Ovary (tissue), 9 donors: ENCODE measurements around the gene MAML2. TPM values are rescaled to one million over a fixed set of nuclear protein-coding genes. Genes with fewer than 3 reads are reported as not detected.

Experiments used
- DNase-seq, 5 donors: peaks; one replicate each; pipeline ENCODE4 v3.0.0-alpha.2; 2019 to 2020
- H3K27ac ChIP-seq, 2 donors: fragments of 200-600 bp; one replicate each; pipeline versions ENCODE4 v1.5.1 to v1.8.0; 2019 to 2022
- H3K27me3 ChIP-seq: fragments of 200-600 bp; one replicate; pipeline ENCODE4 v1.8.0; 2022
- H3K36me3 ChIP-seq: fragments of 200-600 bp; sonication (generic); one replicate; pipeline ENCODE4 v1.5.1; 2019
- H3K4me1 ChIP-seq: one replicate; pipeline ENCODE4 v1.8.1; 2013; ENCODE audit warnings: mild to moderate bottlenecking, moderate library complexity; ENCODE audit not compliant: insufficient read depth
- H3K4me3 ChIP-seq: fragments of 200-600 bp; sonication (generic); one replicate; pipeline ENCODE4 v1.5.1; 2017
- H3K9me3 ChIP-seq, 2 donors: fragments of 200-600 bp in 1 of 2; sonication (generic) in 1 of 2; one replicate each; pipeline versions ENCODE4 v1.5.1 to v1.8.1; 2013 to 2019; ENCODE audit warnings: mild to moderate bottlenecking in 1 of 2, moderate library complexity in 1 of 2
- EP300 ChIP-seq: sonication (generic); formaldehyde crosslinking; IDR thresholded peaks from one replicate; pipeline ENCODE4 v1.6.1; 2017; ENCODE audit warnings: antibody characterized with exemption
- POLR2A ChIP-seq: fragments of 450-650 bp; IDR thresholded peaks from one replicate; pipeline ENCODE4 v1.6.1; 2017; ENCODE audit warnings: antibody characterized with exemption, mild to moderate bottlenecking, moderate library complexity
- WGBS, 3 donors: extraction: QIAGEN DNeasy Blood & Tissue Kit in 1 of 3; methylation state at CpG; one replicate each; pipeline versions ENCODE4 v1.1.5 to v1.1.7; 2013 to 2017; 5-methylcytosine and 5-hydroxymethylcytosine counted together
- intact Hi-C, 4 donors: fragments of 100-400 bp; cut with DNase I; formaldehyde crosslinking; loops; one replicate each; pipeline versions ENCODE4 v1.11.0 to v1.15.1; 2022 to 2023
- polyA plus RNA-seq, 2 donors: library from polyadenylated mRNA; stranded (reverse); fragments of 200-250 nt in 1 of 2; fragments of 350-450 nt in 1 of 2; fragmentation: Illumina TruSeq in 1 of 2; extraction: RNeasy Lipid Tissue Mini Kit (QIAGEN cat#74804) in 1 of 2; gene quantifications; one replicate each; pipeline ENCODE4 v1.2.3, GENCODE V29; 2013 to 2014
- total RNA-seq, 7 donors: library from RNA; depleted of rRNA in 2 of 7; stranded (reverse); fragments of >200 nt in 2 of 7; fragmentation: NEBNext Ultra II Directional in 3 of 7; extraction: Animal tissue kit (Norgen Biotek cat#: 25700) in 3 of 7; gene quantifications; one replicate each; pipeline versions ENCODE4 v1.1.0 to v1.2.4, GENCODE V29; 2016 to 2023
- TF ChIP-seq, protein P1 (sequence below), 3 donors: fragments of 450-650 bp in 2 of 3; fragments of 200-600 bp in 1 of 3; IDR thresholded peaks; one replicate each; pipeline versions ENCODE4 v1.5.1 to v1.8.0; 2016 to 2022; ENCODE audit warnings: antibody characterized with exemption in 3 of 3, mild to moderate bottlenecking in 1 of 3
- donor health status: DM: no; HTN: no; CAD: no; lungs with moderate emphysema.
- donor health status: DM: no; HTN: no; CAD: no.
- donor health status: Bipolar disorder and iron deficiency.
- donor health status: DM: yes; HTN: yes; CAD: no.
- donor health status: DM: no; HTN: no; CAD: no.
- donor health status: DM: yes; HTN: yes; CAD: no.

MAML2 gene
- total and polyA plus RNA-seq, 9 donors = 7.3 to 17.5 (median 14.6) TPM

DNA sequence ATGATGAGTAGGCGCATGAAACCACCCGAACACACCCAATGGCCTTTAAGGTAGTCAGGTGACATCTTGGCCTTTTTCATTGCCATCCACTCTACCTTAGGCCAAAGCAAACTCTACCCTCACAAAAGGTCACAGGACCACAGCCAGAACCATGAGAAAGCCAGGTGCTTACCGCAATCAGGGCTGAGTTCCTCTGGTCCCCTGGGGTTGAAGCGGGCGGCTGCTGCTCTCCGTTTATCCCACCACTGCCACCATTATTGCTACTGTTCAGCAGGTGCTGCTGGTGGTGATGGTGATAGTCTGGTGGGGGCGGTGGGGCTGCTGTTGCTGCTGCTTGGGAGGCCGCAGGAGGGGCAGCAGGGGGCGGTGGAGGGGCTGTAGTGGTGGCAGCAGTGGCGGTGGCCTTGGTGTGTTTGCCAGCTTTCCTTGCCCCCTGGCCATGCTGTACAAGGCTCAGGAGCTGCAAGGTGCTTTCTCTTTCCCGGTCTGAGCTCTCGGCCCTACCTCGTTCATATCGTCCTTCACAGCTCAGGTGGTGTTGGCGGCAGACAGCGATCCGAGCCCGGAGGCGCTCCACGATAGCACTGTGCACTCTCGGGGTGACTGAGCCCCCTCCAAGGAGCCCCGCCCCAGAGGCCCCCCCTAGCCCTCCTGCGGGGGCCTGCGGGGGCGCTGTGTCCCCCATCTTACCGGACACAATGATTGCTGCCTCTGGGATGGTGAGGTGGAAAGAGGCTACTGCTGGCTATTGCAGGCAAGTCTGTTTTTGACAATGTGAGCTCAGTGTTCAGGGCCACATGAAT is 1.6 kb downstream of the MAML2 start:
- H3K9me3 ChIP-seq = no peaks in the 10 kb centered on the region
- intact Hi-C loops = loop anchor here (5.0 to 10.0 kb wide), 6 partner anchors 94 to 507 kb away; no protein-coding TSS in a partner anchor
- H3K27ac ChIP-seq = peak overlapping the region; percentile 3 to 81
- H3K36me3 ChIP-seq = no peaks in the 10 kb centered on the region
- 17 to 24% (median 23%) methylated on average over 17 to 26 of the region's 26 CpGs for WGBS, 3 donors
- TF ChIP-seq, protein P1, sequence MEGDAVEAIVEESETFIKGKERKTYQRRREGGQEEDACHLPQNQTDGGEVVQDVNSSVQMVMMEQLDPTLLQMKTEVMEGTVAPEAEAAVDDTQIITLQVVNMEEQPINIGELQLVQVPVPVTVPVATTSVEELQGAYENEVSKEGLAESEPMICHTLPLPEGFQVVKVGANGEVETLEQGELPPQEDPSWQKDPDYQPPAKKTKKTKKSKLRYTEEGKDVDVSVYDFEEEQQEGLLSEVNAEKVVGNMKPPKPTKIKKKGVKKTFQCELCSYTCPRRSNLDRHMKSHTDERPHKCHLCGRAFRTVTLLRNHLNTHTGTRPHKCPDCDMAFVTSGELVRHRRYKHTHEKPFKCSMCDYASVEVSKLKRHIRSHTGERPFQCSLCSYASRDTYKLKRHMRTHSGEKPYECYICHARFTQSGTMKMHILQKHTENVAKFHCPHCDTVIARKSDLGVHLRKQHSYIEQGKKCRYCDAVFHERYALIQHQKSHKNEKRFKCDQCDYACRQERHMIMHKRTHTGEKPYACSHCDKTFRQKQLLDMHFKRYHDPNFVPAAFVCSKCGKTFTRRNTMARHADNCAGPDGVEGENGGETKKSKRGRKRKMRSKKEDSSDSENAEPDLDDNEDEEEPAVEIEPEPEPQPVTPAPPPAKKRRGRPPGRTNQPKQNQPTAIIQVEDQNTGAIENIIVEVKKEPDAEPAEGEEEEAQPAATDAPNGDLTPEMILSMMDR (IDR thresholded peaks at IDR 0.05) = peak in 2 of 3 donors; percentile 31 to 53
- TF ChIP-seq POLR2A = no peak
- TF ChIP-seq EP300 = no peak
- H3K4me3 ChIP-seq = peak overlapping the region; percentile 62
- peaks cover 25% of the 10 kb centered on the region for H3K4me1 ChIP-seq
- DNase-seq = peak; percentile 48 to 78 (median 74)
- H3K27me3 ChIP-seq = no peaks in the 10 kb centered on the region

DNA sequence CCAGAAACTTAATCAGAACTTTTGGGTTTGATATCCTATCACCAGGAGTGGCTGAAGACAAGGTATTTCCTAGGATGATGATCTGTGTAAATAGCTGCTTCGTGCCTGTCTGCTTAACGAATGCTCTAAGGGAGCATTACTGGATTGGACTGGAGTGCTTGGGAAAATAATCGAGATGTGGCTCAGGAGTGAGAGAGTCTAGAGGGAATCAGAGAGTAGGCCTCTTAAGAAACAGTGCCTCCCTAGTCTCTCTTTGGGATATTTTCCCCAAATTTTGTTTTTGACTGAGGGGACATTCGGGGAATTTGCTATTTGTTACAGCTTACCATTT is 2.5 kb downstream of the MAML2 start:
- TF ChIP-seq EP300 (no peak), POLR2A (no peak)
- TF ChIP-seq, protein P1 (IDR thresholded peaks at IDR 0.05) = no peak
- intact Hi-C loops = loop anchor here (5.0 to 10.0 kb wide), 6 partner anchors 93 to 506 kb away; no protein-coding TSS in a partner anchor
- no peak overlapping the region for H3K4me3 ChIP-seq
- 49 to 78% (median 54%) methylated on average over 4 of the region's 4 CpGs for WGBS, 3 donors
- H3K27me3 ChIP-seq = no peaks in the 10 kb centered on the region
- no peaks in the 10 kb centered on the region for H3K36me3 ChIP-seq
- peaks cover 25% of the 10 kb centered on the region for H3K4me1 ChIP-seq
- no peaks in the 10 kb centered on the region for H3K9me3 ChIP-seq
- peak overlapping the region in 1 of 2 donors; percentile 81 for H3K27ac ChIP-seq
- no peak for DNase-seq

DNA sequence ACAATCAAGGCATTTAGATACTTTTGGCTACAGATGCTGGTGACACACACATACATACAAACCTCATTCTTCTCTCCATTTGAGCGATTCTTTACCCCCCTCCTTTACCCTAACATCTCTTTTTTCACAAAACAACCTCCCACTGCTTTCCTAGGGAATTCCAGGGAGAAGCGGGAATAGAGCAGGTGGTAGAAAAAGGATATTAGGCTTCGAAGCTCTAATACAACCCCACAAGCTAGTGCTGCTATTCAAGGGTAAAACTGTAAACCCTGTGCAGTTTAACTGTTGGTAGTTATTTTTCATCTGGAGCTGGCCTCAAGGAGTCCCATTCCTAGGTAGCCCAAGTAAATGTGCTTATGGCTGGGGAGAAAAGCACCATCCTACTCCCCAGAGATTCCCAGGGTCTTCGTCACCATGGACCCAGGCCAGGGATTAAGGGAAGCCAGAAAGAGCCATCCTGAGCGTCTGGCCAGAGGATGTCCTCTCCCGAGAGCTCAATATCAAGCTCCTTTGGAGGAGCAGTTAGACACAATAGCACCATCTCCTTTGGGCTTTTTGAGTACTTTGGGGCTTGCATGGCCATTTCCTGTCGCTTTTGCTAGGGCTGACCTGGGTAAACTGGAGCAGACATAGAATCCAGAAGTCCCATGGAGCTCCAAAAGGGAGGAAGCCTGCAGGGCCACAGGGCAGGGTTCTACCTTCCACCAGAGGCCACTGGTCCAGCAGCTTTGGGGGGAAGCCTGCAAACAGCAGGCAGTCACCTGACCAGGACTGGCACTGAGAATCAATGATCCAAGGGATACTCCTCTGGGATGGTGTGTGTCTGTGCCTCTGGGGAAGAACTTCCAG is 3.1 kb downstream of the MAML2 start:
- DNase-seq = peak in 1 of 5 donors; percentile 21
- Histone ChIP-seq H3K27ac (peak overlapping the region; percentile 58 to 81), H3K4me1 (peaks cover 25% of the 10 kb centered on the region), H3K9me3 (no peaks in the 10 kb centered on the region), H3K27me3 (no peaks in the 10 kb centered on the region), H3K4me3 (peak overlapping the region; percentile 26), H3K36me3 (no peaks in the 10 kb centered on the region)
- WGBS, 3 donors = 42 to 62% (median 48%) methylated on average over 7 of the region's 7 CpGs
- intact Hi-C loops = loop anchor here (5.0 to 10.0 kb wide), 6 partner anchors 93 to 505 kb away; no protein-coding TSS in a partner anchor
- TF ChIP-seq, protein P1 (IDR thresholded peaks at IDR 0.05) = no peak
- TF ChIP-seq POLR2A (no peak), EP300 (no peak)

DNA sequence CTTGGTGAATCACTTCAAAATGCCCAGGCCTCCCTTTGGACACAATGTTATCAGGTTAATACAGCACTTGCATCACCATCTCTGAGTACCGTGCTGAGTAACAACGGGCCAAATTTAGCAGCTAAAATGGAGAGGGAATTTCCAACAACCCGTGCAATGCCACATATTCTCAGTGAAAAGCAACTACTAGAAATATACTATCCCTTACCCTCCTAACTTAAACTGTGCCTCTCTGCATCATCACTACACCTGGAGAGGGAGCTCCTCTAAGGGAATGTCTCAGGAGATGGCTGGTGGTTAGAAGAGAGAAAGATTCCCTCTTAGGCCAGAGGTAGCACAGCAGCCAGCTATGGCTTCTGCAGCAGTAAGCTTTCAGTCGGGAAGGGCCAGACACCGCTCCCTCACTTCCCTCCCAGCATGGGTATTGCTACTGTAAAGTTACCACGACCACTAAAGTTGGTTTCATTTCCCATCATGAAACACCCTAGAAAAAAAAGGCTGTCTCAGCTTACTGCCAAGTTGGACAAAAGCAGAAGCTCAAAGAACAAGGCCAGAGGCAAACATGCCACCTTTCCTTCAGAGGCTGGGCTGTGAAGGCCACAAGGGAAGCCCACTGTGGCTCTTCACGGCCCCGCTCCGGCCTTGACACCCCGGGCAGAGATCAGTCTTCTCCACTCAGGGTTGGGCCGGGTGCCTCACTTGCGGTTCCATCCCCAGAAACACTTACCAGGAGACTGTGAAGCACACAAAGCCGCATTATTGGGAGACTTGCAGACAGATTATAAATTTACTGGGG is 3.9 kb downstream of the MAML2 start:
- peak; percentile 33 to 57 (median 47) for DNase-seq
- Histone ChIP-seq H3K27ac (peak overlapping the region; percentile 58 to 81), H3K4me3 (peak overlapping the region; percentile 26), H3K4me1 (peaks cover 25% of the 10 kb centered on the region), H3K36me3 (no peaks in the 10 kb centered on the region), H3K27me3 (no peaks in the 10 kb centered on the region), H3K9me3 (no peaks in the 10 kb centered on the region)
- TF ChIP-seq POLR2A = no peak
- no peak for TF ChIP-seq EP300
- TF ChIP-seq, protein P1 (IDR thresholded peaks at IDR 0.05) = no peak
- WGBS, 3 donors = 10 to 22% (median 15%) methylated on average over 13 of the region's 13 CpGs
- intact Hi-C loops = no loop called here
